ENCODE measurements around the gene FAM240A.
A peak's percentile ranks its signal among the peaks of the same experiment; 100 is the strongest.

DNA sequence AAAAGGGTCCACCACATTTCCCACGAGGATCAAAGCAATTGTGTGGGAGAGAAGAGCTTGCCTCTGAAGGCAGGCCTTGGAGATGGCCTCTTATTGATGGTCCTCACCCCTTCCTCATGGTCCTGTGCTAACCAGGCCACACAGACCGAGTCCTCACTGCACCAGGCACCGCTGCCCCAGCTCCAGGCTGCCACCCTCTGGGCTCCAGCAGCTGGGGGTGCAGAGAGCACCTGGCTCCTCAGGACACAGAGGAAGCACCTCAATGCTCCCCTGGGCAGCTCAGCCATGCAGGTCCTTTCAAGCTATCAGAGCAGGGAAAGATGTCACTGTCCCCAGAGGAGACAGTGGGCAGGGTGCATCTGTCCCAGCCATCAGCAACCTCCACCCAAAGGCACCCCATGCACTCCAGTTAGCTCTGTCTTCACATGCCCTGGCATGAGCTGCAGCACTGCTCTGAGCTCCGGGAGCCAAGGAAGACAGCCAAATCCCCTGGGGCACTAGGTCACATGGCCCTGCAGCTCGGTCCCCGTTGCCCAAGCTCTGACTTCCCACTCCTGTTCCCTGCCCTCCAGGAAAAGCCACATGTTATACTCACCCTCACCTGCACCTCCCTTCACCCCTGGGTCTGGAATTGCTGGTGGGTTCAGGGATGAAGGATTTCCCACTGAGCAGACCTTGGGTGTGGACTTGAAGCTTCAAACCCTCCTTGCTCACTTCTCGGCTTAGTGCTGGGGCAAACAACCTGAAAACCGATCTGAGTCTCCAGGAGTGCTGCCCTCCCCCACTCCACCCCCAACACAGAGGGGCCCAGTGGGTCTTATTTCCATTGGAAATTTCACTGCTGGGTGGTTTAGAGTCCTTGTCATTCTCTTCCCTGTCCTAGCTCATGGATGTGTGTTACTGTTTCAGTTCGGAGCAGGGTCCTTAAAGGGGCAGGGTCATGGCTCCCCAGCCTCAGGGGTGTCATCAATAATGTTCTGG lies 48.5 kb downstream of the FAM240A start:
- no peak for TF ChIP-seq EZH2phosphoT487 (IDR thresholded peaks at IDR 0.05; ENCODE audit: borderline replicate concordance)
- TF ChIP-seq, protein P1, sequence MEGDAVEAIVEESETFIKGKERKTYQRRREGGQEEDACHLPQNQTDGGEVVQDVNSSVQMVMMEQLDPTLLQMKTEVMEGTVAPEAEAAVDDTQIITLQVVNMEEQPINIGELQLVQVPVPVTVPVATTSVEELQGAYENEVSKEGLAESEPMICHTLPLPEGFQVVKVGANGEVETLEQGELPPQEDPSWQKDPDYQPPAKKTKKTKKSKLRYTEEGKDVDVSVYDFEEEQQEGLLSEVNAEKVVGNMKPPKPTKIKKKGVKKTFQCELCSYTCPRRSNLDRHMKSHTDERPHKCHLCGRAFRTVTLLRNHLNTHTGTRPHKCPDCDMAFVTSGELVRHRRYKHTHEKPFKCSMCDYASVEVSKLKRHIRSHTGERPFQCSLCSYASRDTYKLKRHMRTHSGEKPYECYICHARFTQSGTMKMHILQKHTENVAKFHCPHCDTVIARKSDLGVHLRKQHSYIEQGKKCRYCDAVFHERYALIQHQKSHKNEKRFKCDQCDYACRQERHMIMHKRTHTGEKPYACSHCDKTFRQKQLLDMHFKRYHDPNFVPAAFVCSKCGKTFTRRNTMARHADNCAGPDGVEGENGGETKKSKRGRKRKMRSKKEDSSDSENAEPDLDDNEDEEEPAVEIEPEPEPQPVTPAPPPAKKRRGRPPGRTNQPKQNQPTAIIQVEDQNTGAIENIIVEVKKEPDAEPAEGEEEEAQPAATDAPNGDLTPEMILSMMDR (IDR thresholded peaks at IDR 0.05 in 2 of 3, conservative IDR thresholded peaks at IDR 0.05 in 1 of 3; ENCODE audit: borderline replicate concordance in 1 of 3, insufficient read depth in 1 of 3, low read depth in 2 of 3, low read length in 2 of 3): peak in 1 of 3 experiments; percentile 19; a peak in 1 of 6 replicates
- TF ChIP-seq RAD21 (IDR thresholded peaks at IDR 0.05; ENCODE audit: low read depth): peak; percentile 28; the same call in 1 of the 2 replicates
- TF ChIP-seq SIN3A (IDR thresholded peaks at IDR 0.05; ENCODE audit: low read depth): no peak
- no peak for TF ChIP-seq POLR2AphosphoS5 (IDR thresholded peaks at IDR 0.05; ENCODE audit: low read depth, low read length)
- no peak for TF ChIP-seq POLR2A (IDR thresholded peaks at IDR 0.05; ENCODE audit: borderline replicate concordance, extremely low read depth, insufficient read depth, insufficient read length)
